Right lobe of liver (tissue), 4 donors: ENCODE results near the gene DAND5.

ENCODE experiments used
- POLR2A ChIP-seq: fragments of 450-650 bp; IDR thresholded peaks from one replicate; pipeline ENCODE4 v1.6.1; 2017; ENCODE audit warnings: antibody characterized with exemption, mild to moderate bottlenecking
- TF ChIP-seq, protein P1 (sequence below), 4 donors: fragments of 200-600 bp in 3 of 4; fragments of 450-650 bp in 1 of 4; IDR thresholded peaks; one replicate each; pipeline versions ENCODE4 v1.5.1 to v1.8.0; 2016 to 2022; ENCODE audit warnings: antibody characterized with exemption in 4 of 4, mild to moderate bottlenecking in 2 of 4
- donor health status: DM: no; HTN: no; CAD: no.
- donor health status: DM: no; HTN: no; CAD: no.
- donor health status: DM: no; HTN: yes; CAD: no.

DNA sequence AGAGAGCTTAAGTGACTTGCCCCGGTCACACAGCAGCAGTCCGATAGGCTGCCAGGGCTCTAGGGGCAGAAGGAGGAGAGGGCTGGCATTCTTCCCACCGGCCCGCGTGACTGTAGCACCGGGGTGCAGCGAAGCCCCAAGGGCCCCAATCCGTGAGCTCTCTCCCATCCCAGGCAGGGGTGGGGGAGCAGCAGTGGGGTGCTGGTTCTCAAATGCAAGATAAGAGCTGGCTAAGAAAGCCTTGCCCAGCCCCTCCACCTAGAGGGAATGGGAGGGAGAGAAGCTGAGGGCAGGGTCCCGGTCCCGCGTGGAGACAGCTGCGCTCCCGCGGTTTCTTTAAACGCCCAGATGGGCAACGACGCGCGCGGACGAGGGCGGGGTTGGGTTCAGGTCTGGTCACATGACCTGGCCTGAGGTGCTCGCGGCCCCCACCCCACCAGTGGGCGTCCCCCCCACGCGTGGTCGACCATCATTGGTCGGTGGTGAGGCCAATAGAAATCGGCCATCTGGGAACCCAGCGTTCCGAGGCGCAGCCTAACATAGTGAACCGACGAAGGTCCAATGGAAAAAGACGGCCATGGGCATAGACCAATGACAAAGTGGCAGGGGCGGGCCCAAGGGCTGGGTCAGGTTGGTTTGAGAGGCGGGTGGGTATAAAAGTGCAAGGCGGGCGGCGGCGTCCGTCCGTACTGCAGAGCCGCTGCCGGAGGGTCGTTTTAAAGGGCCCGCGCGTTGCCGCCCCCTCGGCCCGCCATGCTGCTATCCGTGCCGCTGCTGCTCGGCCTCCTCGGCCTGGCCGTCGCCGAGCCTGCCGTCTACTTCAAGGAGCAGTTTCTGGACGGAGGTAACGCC lies 31.2 kb upstream of the DAND5 start, which contains the start of gene CALR:
- TF ChIP-seq, protein P1, sequence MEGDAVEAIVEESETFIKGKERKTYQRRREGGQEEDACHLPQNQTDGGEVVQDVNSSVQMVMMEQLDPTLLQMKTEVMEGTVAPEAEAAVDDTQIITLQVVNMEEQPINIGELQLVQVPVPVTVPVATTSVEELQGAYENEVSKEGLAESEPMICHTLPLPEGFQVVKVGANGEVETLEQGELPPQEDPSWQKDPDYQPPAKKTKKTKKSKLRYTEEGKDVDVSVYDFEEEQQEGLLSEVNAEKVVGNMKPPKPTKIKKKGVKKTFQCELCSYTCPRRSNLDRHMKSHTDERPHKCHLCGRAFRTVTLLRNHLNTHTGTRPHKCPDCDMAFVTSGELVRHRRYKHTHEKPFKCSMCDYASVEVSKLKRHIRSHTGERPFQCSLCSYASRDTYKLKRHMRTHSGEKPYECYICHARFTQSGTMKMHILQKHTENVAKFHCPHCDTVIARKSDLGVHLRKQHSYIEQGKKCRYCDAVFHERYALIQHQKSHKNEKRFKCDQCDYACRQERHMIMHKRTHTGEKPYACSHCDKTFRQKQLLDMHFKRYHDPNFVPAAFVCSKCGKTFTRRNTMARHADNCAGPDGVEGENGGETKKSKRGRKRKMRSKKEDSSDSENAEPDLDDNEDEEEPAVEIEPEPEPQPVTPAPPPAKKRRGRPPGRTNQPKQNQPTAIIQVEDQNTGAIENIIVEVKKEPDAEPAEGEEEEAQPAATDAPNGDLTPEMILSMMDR (IDR thresholded peaks at IDR 0.05): no peak
- peak; percentile 100 for TF ChIP-seq POLR2A
